Putamen (tissue), 1 donor: Measurements from ENCODE around the gene ZBTB7C.

Source experiments
- DNase-seq: peaks from one replicate; pipeline ENCODE4 v3.0.0-alpha.2; 2016; ENCODE audit warnings: low spot score

The ZBTB7C gene

DNA sequence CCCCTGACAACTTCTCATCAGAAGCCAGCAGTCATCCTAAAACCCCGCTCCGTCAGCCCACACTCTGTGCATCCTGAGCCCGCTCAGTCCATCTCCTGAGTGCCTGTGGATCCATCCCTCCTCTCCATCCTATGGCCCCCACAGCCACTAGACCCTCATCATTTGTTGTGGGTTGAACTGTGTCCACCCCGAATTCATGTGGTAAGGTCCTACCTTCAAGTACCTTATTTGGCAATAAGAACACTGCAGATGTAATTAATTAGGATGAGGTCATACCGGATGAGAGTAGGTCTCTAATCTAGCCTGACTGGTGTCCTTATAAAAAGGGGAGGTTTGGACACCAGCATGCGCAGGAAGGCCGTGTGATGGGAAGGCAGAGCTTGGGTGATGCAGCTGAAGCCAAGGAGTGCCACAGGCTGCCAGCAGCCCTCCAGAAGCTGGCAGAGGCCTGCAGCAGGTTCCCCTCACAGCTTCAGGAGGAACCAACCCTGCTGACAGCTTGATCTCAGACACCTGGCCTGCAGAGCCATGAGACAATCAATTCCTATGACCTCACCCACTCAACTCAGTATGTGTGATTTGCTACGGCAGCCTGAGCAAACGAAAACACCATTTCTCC, 192.4 kb downstream of the ZBTB7C start:
- DNase-seq: no peak

DNA sequence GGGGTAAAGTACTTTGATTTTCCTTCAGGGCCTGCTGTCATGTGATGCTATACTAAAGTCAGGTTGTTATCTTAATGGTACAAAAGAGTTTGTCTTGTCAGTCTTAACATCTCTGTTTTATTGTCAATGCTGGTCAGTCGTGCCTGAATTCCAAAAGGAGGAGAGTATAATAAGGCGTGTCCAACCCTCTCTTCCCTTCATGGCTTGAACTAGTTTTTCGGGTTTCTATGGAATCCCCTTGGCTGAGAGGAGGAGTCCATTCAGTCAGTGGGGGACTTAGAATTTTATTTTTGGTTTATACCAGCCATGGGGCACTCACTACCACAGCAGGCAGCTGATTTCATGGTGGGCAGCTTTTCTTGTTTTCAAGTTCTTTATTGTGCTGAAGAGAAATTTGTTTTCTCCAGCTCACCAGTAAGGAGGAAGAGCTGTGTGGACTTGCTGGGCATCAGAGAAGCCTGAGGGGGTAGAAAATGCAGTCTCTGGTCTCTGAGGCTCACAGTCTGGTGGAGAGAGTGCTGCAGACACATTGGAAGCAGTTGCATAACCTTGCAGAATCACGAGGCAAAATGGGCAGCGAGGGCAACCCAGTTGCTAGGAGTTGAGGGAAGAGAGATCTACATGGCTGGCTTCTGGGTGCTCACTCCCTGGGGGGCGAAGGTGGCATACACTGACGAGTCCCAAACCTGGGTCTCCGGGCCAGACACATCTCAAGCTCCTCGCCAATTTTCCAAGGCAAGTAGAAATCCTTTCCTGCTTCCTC, 193.1 kb downstream of the ZBTB7C start:
- DNase-seq: no peak

DNA sequence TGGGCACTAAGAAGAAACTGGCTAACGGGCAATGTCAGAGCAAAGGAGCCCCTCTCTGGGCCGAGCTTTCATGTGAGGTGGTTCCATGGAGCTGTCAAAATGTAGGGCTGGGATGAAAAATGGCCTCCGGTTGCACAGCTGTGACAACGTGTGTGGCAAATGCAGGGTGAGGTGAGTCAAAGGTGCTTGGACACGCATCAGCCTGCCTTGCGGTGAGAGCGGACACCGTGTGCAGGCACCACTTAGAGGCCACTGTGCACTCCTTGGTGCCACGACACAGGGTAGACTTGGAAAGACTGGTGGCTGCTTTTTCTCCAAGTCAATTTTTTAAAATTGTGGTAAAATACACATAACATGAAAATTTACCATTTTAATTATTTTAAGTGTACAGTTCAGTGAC, 195.4 kb downstream of the ZBTB7C start:
- no peak for DNase-seq

DNA sequence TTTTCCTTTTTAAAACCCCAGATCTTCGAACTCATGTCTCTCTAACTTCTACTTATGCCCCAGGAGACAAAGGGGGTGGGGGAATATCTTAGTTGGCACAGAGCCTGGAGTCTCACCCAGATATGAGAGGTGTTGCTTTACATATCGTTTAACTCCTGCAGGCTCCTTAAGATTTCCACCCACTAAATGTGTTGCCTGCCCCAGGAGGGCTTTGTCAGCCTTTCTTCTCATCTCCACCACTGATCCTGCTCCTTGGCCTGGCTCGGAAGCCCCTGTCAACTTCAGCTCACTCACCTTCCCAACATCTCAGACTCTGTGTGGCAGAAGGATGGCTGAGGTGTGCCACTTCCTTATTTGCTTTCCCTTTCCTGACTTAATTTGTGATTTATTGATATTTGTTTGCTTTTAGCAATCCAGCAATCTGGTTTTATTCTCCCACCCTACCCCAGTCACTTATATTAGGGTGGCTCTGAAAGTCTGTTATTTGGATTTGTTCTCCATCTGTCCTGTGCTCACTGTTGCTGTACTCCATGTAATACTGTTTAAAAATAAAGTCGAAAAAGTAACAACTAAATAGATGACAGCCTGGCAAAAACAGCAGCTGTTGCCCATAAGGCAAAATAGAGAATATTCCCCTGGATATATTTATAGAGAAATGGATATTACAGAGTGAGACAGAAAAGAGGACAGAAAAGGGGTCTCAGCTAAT, 200.6 kb downstream of the ZBTB7C start:
- no peak for DNase-seq

DNA sequence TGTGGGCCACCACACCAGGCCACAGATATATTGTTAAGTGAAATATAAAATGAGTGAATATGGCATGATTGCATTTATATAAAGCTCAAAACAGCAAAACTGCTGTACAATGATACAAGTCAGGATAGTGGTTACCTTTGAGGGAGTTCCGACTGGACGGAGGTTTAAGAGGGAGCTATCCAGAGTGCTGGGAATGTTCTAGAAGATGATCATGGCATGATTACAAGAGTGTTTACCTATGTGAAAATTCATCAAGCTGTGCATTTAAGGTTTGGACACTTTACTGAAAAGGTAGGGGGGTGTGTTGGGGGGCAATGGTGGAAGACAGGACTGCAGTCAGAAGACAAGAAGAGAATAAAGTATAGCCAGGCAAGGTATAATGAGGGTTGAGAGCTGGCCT, 201.4 kb downstream of the ZBTB7C start:
- no peak for DNase-seq

DNA sequence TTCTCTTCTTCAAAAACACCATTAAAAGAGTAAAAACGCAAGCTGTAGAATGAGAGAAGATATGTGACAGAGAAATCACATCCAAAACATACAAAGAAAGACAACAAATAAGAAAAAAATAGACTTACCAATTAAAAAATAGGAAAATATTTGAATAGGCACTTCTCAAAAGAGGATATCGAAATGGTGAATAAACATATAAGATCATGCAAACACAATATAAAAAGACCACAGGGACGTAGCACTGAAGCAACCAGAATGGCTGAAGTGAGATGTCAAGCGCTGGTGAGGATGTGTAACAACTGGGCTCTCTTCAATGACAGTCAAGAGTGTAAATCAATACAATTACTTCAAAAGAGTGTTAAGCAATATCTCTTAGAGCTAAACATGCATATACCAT, 202.3 kb downstream of the ZBTB7C start:
- no peak for DNase-seq

DNA sequence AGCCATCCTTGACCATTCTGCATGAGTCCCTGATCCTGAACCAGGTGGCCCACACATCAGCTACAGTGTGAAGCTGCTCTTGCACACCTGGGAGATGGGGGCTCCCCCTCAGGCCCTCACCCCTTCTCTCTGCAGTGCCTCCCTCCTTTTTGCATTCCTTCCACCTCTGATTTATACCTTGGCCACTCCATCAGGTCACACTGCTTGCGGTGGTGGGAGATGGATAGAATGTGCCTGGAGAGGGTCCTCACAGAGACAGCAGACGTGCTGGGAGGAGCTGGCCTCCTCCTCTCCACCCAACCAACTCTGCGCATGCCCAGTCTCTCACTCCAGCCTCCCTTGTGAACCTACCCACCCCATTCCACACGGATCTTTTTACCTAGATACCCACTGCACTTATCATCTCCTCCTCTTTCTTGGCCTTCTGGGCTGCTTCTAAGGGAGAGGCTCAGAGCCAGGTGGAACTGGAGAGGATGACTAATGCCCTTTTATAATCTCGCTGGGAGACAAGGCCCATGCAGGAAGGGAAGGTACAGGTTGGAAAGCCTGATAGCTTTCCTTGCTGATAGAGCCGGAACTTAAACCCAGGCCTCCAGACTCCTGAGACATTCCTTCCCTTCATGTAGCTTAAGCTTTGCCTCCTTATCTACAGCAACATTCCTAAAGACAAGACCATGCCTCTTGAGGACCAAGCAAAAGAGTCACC, 205.1 kb downstream of the ZBTB7C start:
- DNase-seq: no peak

DNA sequence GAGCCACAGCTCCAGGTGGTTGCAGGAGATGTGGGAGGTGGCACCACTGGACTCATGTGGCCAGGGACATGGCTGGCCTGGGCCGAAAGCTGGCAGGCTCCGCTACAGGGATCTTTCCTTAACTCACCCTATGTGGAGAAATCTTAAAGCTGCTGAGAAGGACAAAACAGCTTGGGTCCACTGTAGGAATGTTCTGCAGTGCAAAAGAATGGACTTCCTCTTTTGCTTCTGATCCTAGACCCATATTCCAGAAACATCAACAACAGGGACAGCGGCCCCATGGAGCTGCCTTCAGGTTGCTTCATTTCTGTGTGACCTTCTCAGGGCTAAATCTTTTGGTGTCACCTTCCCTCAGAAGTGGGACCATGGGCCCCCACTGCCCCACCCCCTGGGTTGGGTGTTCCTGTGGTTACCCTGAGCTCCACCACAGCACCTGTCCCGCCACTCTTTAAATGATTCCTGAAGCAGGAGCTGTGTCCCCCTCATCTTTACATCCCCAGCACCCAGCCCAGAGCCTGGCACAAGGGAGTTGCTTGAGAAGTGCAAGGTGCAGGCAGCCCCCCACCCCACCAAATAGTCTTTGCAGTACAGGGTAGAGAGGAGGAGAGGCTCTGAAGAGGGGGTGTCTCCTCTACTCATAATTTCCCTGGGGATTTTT, 205.8 kb downstream of the ZBTB7C start:
- DNase-seq: no peak

DNA sequence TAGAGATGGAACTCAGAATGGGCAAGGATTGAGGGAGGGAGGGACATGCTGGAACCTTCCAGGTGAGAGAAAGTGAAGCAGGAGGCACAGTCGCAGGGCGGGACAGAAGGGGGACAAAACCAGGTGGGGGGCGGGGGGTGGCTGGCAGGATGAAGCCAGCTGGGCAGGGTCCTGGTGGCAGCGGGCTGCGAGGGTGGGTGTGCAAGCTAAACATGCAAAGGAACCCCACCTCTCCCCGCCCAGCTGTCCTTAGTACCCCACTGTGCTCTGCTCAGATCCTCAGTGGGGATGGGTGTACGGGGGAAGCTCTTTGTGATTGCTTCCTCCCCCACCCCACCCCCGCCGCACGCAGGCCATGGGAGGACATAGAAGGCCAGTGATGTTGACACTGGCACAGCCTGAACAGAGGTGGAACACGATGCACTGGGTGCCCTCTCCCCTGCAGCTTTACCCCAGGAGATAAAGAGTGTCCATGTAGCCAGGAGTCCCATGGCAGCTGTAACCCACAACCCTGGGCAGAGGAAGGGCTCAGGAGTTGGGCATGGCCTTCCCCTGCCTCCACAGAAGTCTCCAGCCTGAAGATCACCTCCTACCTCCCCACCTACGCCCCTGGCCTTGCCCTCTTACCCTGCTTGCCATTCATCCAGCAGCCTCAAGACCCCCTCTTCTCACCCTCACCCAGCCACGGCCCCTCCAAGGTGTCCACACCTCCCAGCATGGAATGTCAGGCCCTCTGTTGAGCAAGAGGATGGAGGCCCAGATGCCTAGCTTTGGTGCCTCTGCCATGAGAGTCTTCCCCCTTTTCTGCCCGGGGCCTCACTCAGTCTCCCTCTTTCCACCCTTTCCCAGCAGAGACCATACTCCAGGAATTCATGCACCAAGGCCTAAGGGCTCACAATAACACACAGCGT, 206.6 kb downstream of the ZBTB7C start:
- no peak for DNase-seq

DNA sequence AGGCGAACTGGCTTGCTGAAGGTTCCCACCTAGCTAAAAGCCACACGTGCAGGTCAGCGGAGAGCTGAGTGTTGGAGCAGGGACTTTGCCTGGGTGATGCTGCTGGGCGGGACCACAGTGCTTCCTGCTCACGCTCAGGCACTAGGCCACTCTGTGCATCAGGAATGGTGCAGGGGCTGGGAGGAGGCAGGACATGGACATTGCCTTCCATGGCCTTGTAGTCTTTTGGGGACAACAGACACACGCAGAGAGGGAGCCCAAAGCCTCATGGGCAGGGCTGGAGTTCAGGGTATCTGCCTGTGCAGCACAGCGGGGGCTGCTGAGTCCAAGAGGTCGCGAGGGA, 207.2 kb downstream of the ZBTB7C start:
- no peak for DNase-seq

DNA sequence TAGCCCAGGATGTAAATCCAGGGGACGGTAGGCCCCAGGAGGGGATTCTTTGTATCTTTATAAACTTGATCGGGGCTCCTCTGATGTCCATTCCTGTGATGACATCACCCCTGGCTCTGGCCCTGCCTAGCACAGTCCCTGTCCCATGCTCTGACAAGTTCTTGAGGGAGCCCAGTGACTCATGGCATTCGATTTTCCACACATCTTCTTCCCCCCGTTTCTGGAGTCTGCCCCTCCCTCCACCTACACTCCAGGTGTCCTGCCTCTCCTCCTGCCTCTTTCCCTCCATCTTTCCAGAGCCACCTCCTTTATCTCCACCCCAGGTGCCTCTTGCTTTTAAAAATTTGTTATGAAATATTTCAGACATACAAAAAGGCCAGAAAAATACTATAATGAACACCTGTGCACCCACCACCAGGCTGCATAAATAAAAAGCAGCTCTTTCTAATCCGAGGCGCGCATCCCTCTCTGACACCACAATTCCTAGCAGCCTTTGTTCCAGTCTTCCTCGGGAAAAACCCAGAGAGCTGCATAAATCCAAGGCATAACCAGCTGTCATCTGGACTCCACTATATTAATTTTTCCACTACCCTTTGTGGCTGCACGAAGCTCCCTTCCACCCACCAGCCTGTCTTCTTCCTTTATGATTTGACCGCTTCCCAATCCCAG, 207.7 kb downstream of the ZBTB7C start:
- DNase-seq: no peak

DNA sequence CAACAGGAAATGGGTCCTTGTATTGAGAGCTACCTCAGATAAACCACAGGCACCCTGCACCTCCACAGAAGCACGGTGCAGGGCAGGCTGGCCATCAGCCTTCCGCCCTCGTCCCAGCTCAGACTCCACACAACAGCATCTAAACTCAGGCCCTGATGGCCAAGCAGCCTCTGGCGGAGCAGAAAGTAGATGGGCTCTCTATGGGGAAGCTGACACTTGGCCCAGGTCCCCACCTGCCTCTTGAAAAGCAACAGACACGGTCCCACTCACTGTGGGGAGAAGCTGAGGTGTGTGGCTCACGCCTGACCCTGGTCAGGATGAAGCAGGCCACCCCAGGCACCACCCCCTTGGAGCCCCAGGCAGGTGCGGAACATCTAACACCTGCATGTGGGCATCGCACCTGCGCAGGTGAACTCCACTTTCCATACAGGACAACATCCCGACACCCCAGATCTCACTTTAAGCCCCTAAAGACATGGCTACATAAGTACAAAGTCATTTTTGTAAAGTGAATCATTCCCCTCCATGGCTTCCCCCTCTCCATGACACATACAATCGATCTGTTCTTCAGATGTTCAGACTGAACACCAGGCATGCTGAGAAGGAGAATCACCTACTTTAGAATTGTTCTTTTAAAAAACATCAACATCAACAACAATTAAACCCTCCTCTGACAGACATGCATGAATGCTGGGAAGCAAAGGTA, 208.4 kb downstream of the ZBTB7C start:
- no peak for DNase-seq

DNA sequence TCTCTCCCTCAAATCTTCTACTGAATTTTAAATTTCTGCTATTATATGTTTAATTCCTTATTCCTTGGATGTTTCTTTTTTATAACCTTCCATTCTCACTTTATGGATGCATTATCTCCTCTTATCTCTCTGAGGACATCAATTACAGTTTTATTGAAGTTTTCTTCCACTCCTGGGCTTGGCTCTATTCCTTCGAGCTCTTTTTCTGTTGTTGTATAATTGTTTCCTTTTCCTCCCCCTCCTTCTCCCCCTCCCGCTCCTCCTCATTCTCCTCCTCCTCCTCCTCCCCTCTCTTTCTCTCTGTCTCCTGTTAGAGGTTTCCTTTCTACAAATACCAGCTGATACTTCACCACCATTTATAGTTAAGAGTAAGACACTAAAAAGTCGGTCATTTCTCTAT, 209.8 kb downstream of the ZBTB7C start:
- no peak for DNase-seq

DNA sequence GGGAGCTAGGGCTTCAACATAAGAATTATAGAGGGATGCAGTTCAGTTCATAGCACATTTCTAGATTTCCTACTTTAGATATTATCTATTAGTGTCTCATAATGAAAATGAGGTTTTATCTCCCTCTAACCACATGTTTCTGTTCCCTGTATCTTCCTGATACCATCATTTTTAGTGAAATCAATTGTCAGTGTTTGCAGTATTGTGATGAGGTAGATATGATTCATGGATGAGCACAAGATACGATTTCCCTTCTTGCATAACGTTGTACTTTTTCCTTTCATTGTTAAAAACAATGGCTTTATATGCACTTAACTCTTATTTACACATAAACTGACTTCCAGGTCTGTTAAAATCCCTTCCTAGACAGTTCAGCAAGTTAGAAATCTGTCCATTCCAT, 211.4 kb downstream of the ZBTB7C start:
- no peak for DNase-seq

DNA sequence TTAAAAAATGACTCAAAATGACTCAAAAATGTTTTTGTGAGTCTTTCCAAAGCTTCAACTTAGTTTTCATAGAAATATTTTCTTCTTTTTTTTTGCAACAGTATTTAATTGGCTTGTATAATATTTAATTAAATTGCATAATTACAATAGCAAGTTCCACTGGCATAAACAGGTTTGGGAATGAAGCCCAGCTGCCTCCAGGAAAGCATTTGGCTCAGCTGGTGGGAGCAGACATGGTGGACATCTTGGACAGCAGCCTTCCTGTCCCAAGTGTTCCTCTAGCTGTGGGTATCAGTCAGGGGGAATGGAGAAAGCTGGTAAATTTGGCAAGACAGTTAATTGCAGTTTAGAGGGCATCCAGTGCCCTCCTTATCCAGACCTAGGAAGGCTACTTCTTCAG, 213.4 kb downstream of the ZBTB7C start:
- DNase-seq: no peak

DNA sequence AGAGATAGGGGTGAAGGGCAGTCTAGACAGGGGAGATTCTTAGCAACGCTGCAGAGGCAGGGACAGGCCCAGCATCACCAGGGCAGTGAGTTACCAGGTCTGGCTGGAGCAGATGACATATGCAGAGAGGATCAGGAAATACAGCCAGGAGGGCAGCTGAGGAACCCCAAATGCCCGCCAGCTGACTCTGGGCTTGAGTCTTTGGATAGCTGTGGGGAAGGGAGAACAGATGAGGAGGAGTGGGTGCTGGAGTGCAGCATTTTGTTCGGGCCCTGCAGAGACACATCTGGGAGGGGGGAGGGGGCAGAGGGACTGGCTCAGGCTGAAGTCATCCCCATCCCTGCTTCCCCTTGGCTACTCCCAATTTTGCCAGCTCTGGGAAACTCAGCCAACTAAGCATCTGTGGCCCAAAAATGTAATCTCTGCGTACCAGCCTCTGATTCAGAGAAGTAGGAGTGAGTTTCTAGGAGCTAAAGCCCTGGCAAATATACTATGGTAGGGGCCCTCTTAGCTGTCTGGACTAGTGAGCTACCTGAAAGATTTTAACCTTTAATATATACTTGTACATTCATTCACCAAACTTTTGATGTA, 214.5 kb downstream of the ZBTB7C start:
- no peak for DNase-seq

DNA sequence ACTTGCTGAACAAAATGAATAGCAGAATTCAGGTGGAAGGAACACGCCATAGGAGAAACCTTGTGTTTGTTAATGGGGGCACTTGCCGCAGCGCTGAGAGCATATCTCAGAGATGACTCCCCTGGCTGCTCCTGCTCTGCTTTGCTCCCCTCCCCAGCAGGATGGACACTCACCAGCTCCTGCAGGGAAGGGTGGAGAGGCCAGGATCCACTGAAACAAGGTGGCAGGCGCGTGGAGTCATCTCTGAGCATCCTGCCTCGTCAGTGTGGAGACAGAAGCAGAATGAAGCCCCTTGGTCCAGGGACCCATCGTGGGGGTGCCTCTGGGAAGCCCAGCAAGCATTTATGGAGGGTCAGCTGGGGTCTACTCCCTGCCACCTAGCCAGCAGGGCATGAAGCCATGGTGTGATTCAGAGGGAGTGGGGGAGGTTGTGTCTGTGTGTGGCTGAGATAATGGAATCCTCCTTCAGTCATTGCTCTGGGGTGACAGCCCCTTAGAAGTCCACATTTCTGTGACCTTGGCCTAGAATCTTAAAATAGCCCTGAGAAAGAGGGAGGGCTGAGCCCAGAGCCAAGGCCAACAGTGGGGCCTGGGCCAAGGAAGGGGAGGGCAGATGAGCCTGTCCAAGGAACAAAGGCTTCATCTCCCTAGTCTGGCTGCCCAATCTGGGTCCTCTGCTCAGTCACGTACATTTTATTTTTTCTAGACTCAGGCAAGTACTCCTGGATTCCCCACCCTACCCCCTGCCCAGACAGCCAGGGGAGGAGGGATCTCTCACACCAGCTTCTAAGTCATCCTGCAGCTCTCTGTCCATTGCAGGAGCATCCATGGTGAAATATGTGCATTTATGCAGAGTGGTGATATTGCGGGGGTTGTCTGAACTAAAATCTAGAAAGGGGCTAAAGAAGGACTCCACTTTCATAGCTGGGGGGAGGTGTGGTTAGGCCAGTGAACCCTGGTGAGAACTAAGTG, 215.4 kb downstream of the ZBTB7C start:
- DNase-seq: no peak

DNA sequence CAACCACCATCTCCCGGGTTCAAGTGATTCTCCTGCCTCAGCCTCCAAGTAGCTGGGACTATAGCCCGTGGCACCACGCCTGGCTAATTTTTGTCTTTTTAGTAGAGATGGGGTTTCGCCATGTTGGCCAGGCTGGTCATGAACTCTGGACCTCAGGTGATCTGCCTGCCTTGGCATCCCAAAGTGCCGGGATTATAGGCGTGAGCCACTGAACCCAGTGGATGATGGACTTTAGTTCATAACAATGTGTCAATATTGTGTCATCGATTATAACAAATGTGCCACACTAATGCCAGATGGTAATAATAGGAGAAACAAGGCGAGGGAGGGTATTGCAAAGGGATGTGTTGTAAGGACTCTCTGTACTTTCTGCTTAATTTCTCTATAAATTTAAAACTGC, 216.6 kb downstream of the ZBTB7C start:
- DNase-seq: no peak
